IMR-90 (cell line): Measurements from ENCODE around the gene CXCL11. TPM values are rescaled to one million over a fixed set of nuclear protein-coding genes. Genes with fewer than 3 reads are reported as not detected.

ENCODE experiments used
- ATAC-seq: fragments of 200-7000 bp; cut with Tn5 transposase; 2 replicates; pipeline ENCODE4 v1.9.1; 2020; ENCODE audit warnings: low read depth, mild to moderate bottlenecking, moderate library complexity
- BruUV-seq: library from RNA; stranded (reverse); fragments of 400-500 nt; replicated peaks from 2 replicates; lab custom pipeline; 2021; lab: Mats Ljungman, UMichigan
- CTCF ChIA-PET: fragments of 300-600 bp; formaldehyde crosslinking; extraction: SDS; loops from one replicate; lab custom pipeline; 2021; ENCODE audit warnings: antibody characterized with exemption; lab: Yijun Ruan, JAX
- POLR2A ChIA-PET: fragments of 300-600 bp; sonication (Branson Sonifier 250); formaldehyde crosslinking; loops from one replicate; lab custom pipeline; 2022; ENCODE audit warnings: antibody characterized with exemption; ENCODE audit not compliant: unreplicated experiment; lab: Charles Lee
- DNase-seq: peaks from one replicate; pipeline ENCODE4 v3.0.0; 2013
- H2AFZ ChIP-seq: replicated peaks from 2 replicates; pipeline ENCODE3; 2013; ENCODE audit warnings: low read length, mild to moderate bottlenecking; ENCODE audit not compliant: poor library complexity
- H2AK5ac ChIP-seq: 2 replicates; pipeline ENCODE4 v1.6.1; 2013; ENCODE audit warnings: low read depth, low read length, inconsistent platforms
- H2AK9ac ChIP-seq: replicated peaks from 2 replicates; pipeline ENCODE3; 2013; ENCODE audit warnings: mild to moderate bottlenecking, low read depth, low read length, moderate library complexity; ENCODE audit not compliant: poor library complexity
- H2BK120ac ChIP-seq: 2 replicates; pipeline ENCODE4 v1.6.1; 2013; ENCODE audit warnings: low read depth, low read length, inconsistent platforms
- H2BK15ac ChIP-seq: 3 replicates; pipeline ENCODE4 v1.6.1; 2013; ENCODE audit warnings: low read depth, low read length, inconsistent platforms
- H2BK20ac ChIP-seq: 2 replicates; pipeline ENCODE4 v1.6.1; 2013; ENCODE audit warnings: low read depth, mild to moderate bottlenecking, inconsistent platforms, low read length, moderate library complexity
- H2BK5ac ChIP-seq: 2 replicates; pipeline ENCODE4 v1.6.1; 2013; ENCODE audit warnings: mild to moderate bottlenecking, low read depth, low read length, inconsistent platforms; ENCODE audit not compliant: poor library complexity, severe bottlenecking
- H3K14ac ChIP-seq: replicated peaks from 2 replicates; pipeline ENCODE4 v1.6.1; 2013; ENCODE audit warnings: low read depth, low read length, inconsistent platforms
- H3K18ac ChIP-seq: 2 replicates; pipeline ENCODE4 v1.6.1; 2013; ENCODE audit warnings: low read depth, low read length, control low read depth
- H3K23ac ChIP-seq: 2 replicates; pipeline ENCODE4 v1.6.1; 2013; ENCODE audit warnings: low read depth, low read length, inconsistent platforms
- H3K27ac ChIP-seq: 2 replicates; pipeline ENCODE4 v1.5.1; 2013; ENCODE audit warnings: mild to moderate bottlenecking, control low read depth, low read length; ENCODE audit not compliant: insufficient read depth
- H3K27me3 ChIP-seq: 2 replicates; pipeline ENCODE4 v1.6.1; 2013; ENCODE audit warnings: low read length; ENCODE audit not compliant: control insufficient read depth, insufficient read depth
- H3K36me3 ChIP-seq: 2 replicates; pipeline ENCODE4 v1.6.1; 2013; ENCODE audit warnings: low read length, mixed read lengths; ENCODE audit not compliant: control insufficient read depth, insufficient read depth
- H3K4ac ChIP-seq: 2 replicates; pipeline ENCODE4 v1.6.1; 2013; ENCODE audit warnings: low read depth, low read length, inconsistent platforms
- H3K4me1 ChIP-seq: 2 replicates; pipeline ENCODE4 v1.6.1; 2013; ENCODE audit warnings: low read length, mixed read lengths; ENCODE audit not compliant: control insufficient read depth, insufficient read depth
- H3K4me2 ChIP-seq: 2 replicates; pipeline ENCODE4 v1.6.1; 2013; ENCODE audit warnings: low read depth, mild to moderate bottlenecking, control low read depth, low read length, moderate library complexity
- H3K4me3 ChIP-seq: 2 replicates; pipeline ENCODE4 v1.5.1; 2013; ENCODE audit warnings: low read depth, mild to moderate bottlenecking, control low read depth, low read length, moderate library complexity; ENCODE audit not compliant: insufficient read depth
- H3K56ac ChIP-seq: 2 replicates; pipeline ENCODE4 v1.6.1; 2013; ENCODE audit warnings: low read length, inconsistent platforms; ENCODE audit not compliant: insufficient read depth; ENCODE audit errors: extremely low read depth
- H3K79me1 ChIP-seq, 2 experiments: 2 replicates each; pipeline ENCODE4 v1.6.1; 2013; ENCODE audit warnings: low read length in 2 of 2, inconsistent platforms in 1 of 2, low read depth in 1 of 2
- H3K9ac ChIP-seq: 2 replicates; pipeline ENCODE4 v1.6.1; 2013; ENCODE audit warnings: low read depth, low read length, control low read depth
- H3K9me1 ChIP-seq: 2 replicates; pipeline ENCODE4 v1.6.1; 2013; ENCODE audit warnings: low read length, inconsistent platforms; ENCODE audit not compliant: insufficient read depth
- H3K9me3 ChIP-seq: 2 replicates; pipeline ENCODE4 v1.6.1; 2013; ENCODE audit warnings: low read length; ENCODE audit not compliant: control insufficient read depth, insufficient read depth
- H4K20me1 ChIP-seq: 2 replicates; pipeline ENCODE4 v1.6.1; 2013; ENCODE audit warnings: low read length, inconsistent platforms; ENCODE audit not compliant: insufficient read depth
- H4K5ac ChIP-seq: 2 replicates; pipeline ENCODE4 v1.6.1; 2013; ENCODE audit warnings: mild to moderate bottlenecking, low read depth, low read length, control low read depth
- H4K8ac ChIP-seq, 2 experiments: 2 replicates each; pipeline ENCODE4 v1.6.1; 2013; ENCODE audit warnings: low read depth in 2 of 2, low read length in 2 of 2, control low read depth in 1 of 2, inconsistent platforms in 1 of 2
- H4K91ac ChIP-seq: 2 replicates; pipeline ENCODE4 v1.6.1; 2013; ENCODE audit warnings: low read depth, low read length, inconsistent platforms; ENCODE audit not compliant: insufficient read depth
- BHLHE40 ChIP-seq: fragments of 150-350 bp; IDR thresholded peaks from 2 replicates; pipeline ENCODE4 v1.6.1; 2016; ENCODE audit warnings: mild to moderate bottlenecking, low read depth, low read length
- CEBPB ChIP-seq: IDR thresholded peaks from 2 replicates; pipeline ENCODE4 v1.6.1; 2012; ENCODE audit warnings: low read depth, low read length, improper control_type of control experiment
- CHD1 ChIP-seq: IDR thresholded peaks from 2 replicates; pipeline ENCODE4 v1.6.1; 2012; ENCODE audit warnings: low read depth, low read length, improper control_type of control experiment
- FOS ChIP-seq: fragments of 150-350 bp; IDR thresholded peaks from 2 replicates; pipeline ENCODE4 v1.6.1; 2016; ENCODE audit warnings: low read depth, low read length
- MAFK ChIP-seq: IDR thresholded peaks from 2 replicates; pipeline ENCODE4 v1.6.1; 2012; ENCODE audit warnings: low read depth, low read length, improper control_type of control experiment
- MAZ ChIP-seq: IDR thresholded peaks from 2 replicates; pipeline ENCODE4 v1.6.1; 2012; ENCODE audit warnings: low read depth, mild to moderate bottlenecking, low read length, improper control_type of control experiment, moderate library complexity, borderline replicate concordance
- MXI1 ChIP-seq: IDR thresholded peaks from 2 replicates; pipeline ENCODE4 v1.6.1; 2012; ENCODE audit warnings: low read depth, mild to moderate bottlenecking, low read length, moderate library complexity, borderline replicate concordance
- NFE2L2 ChIP-seq: fragments of 150-350 bp; IDR thresholded peaks from 2 replicates; pipeline ENCODE4 v1.6.1; 2016; ENCODE audit warnings: low read depth, mild to moderate bottlenecking, low read length
- POLR2A ChIP-seq: IDR thresholded peaks from 2 replicates; pipeline ENCODE4 v1.6.1; 2012; ENCODE audit warnings: mild to moderate bottlenecking, low read depth, low read length
- RAD21 ChIP-seq: IDR thresholded peaks from 2 replicates; pipeline ENCODE4 v1.6.1; 2012; ENCODE audit warnings: low read length, improper control_type of control experiment
- RCOR1 ChIP-seq: IDR thresholded peaks from 2 replicates; pipeline ENCODE4 v1.6.1; 2012; ENCODE audit warnings: mild to moderate bottlenecking, low read length, improper control_type of control experiment; ENCODE audit not compliant: insufficient replicate concordance
- RFX5 ChIP-seq: IDR thresholded peaks from 2 replicates; pipeline ENCODE4 v1.8.0; 2012; ENCODE audit warnings: low read depth, mild to moderate bottlenecking, low read length, moderate library complexity
- SMC3 ChIP-seq: fragments of 150-350 bp; IDR thresholded peaks from 2 replicates; pipeline ENCODE4 v1.6.1; 2016; ENCODE audit warnings: low read depth, mild to moderate bottlenecking, antibody characterized with exemption, low read length, moderate library complexity
- dilution Hi-C: fragments of 300-500 bp; cut with HindIII; formaldehyde crosslinking; loops from one replicate; pipeline ENCODE4 v1.14.3; 2018; ENCODE audit warnings: low sequenced_read_pairs; ENCODE audit not compliant: unreplicated experiment
- in situ Hi-C: fragments of 300-500 bp; cut with MboI; formaldehyde crosslinking; loops from 3 replicates; pipeline ENCODE4 v1.14.3; 2019; ENCODE audit warnings: low sequenced_read_pairs, inconsistent platforms, mixed read lengths
- intact Hi-C: fragments of 100-400 bp; cut with micrococcal nuclease; formaldehyde crosslinking; loops from 2 replicates; pipeline ENCODE4 v1.10.0; 2022
- polyA plus RNA-seq, 3 experiments: library from polyadenylated mRNA; depleted of rRNA; stranded (reverse); fragments of >200 nt; gene quantifications; 2 replicates each; pipeline ENCODE4 v1.2.3, GENCODE V29; 2012; ENCODE audit warnings: low replicate concordance in 1 of 3
- total RNA-seq: library from RNA; depleted of rRNA; stranded (reverse); fragments of >200 nt; gene quantifications from 2 replicates; pipeline ENCODE4 v1.2.3, GENCODE V29; 2012
- TF ChIP-seq, protein P1 (sequence below): fragments of 150-350 bp; IDR thresholded peaks from 2 replicates; pipeline ENCODE4 v1.6.1; 2017; ENCODE audit warnings: mild to moderate bottlenecking, antibody characterized with exemption, low read length, low read depth
- TF ChIP-seq, protein P2 (sequence below): conservative IDR thresholded peaks from 2 replicates; pipeline ENCODE4 v1.5.1; 2012; ENCODE audit warnings: mild to moderate bottlenecking, low read depth, low read length, improper control_type of control experiment
- TF ChIP-seq, protein P3 (sequence below): fragments of 150-350 bp; IDR thresholded peaks from 2 replicates; pipeline ENCODE4 v1.6.1; 2016; ENCODE audit warnings: low read depth, mild to moderate bottlenecking, low read length, moderate library complexity, borderline replicate concordance

CXCL11 gene
- total and polyA plus RNA-seq, 2 of the 4 experiments (the other 2 are of a cell fraction) = under 0.01 TPM; not detected in 1

DNA sequence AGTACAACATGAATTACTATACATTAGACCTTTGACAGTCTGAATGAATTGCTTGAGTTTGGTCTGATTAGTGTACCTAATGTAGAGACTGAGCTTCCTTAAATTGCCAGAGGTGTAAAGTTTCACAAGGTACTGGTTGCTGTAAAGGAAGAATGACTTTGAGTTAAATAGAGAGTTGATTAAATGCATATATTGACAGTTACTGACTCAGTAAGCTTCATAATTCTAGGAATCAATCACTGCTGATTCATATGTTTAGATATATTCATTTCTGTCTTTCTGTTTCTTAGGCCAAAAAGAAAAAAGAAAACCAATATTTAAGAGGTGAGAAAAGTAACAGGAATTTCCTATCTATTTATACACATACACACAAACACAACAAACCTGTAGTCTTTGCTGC lies 22.4 kb upstream of the CXCL11 start:
- Histone ChIP-seq H4K20me1 (no peaks in the 10 kb centered on the region), H3K23ac (no peak overlapping the region), H3K27ac (no peak overlapping the region), H3K56ac (no peak overlapping the region), H3K14ac (no peak overlapping the region), H4K5ac (no peak overlapping the region), H4K91ac (no peak overlapping the region), H2BK5ac (no peak overlapping the region), H3K36me3 (no peaks in the 10 kb centered on the region), H3K27me3 (peaks cover 13% of the 10 kb centered on the region), H2AK5ac (no peak overlapping the region), H2AK9ac (no peak overlapping the region), H3K9me1 (no peaks in the 10 kb centered on the region), H4K8ac (no peak overlapping the region), H2BK15ac (no peak overlapping the region), H3K4me1 (no peaks in the 10 kb centered on the region; the same call in 1 of the 2 replicates), H3K18ac (no peak overlapping the region), H2BK120ac (no peak overlapping the region), H3K79me1 (no peaks in the 10 kb centered on the region), H3K4ac (no peak overlapping the region), H3K9me3 (no peaks in the 10 kb centered on the region), H3K4me3 (no peak overlapping the region), H2AFZ (no peak overlapping the region), H2BK20ac (no peak overlapping the region), H3K9ac (no peak overlapping the region), H3K4me2 (no peak overlapping the region)
- TF ChIP-seq SMC3 = no peak
- TF ChIP-seq, protein P1, sequence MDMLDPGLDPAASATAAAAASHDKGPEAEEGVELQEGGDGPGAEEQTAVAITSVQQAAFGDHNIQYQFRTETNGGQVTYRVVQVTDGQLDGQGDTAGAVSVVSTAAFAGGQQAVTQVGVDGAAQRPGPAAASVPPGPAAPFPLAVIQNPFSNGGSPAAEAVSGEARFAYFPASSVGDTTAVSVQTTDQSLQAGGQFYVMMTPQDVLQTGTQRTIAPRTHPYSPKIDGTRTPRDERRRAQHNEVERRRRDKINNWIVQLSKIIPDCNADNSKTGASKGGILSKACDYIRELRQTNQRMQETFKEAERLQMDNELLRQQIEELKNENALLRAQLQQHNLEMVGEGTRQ = no peak
- TF ChIP-seq CEBPB = no peak
- no peak for TF ChIP-seq RAD21
- TF ChIP-seq, protein P2, sequence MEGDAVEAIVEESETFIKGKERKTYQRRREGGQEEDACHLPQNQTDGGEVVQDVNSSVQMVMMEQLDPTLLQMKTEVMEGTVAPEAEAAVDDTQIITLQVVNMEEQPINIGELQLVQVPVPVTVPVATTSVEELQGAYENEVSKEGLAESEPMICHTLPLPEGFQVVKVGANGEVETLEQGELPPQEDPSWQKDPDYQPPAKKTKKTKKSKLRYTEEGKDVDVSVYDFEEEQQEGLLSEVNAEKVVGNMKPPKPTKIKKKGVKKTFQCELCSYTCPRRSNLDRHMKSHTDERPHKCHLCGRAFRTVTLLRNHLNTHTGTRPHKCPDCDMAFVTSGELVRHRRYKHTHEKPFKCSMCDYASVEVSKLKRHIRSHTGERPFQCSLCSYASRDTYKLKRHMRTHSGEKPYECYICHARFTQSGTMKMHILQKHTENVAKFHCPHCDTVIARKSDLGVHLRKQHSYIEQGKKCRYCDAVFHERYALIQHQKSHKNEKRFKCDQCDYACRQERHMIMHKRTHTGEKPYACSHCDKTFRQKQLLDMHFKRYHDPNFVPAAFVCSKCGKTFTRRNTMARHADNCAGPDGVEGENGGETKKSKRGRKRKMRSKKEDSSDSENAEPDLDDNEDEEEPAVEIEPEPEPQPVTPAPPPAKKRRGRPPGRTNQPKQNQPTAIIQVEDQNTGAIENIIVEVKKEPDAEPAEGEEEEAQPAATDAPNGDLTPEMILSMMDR = no peak
- no peak for TF ChIP-seq MAZ
- no peak for TF ChIP-seq MXI1
- TF ChIP-seq, protein P3, sequence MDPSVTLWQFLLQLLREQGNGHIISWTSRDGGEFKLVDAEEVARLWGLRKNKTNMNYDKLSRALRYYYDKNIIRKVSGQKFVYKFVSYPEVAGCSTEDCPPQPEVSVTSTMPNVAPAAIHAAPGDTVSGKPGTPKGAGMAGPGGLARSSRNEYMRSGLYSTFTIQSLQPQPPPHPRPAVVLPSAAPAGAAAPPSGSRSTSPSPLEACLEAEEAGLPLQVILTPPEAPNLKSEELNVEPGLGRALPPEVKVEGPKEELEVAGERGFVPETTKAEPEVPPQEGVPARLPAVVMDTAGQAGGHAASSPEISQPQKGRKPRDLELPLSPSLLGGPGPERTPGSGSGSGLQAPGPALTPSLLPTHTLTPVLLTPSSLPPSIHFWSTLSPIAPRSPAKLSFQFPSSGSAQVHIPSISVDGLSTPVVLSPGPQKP = no peak
- TF ChIP-seq POLR2A = no peak
- no peak for TF ChIP-seq MAFK
- TF ChIP-seq BHLHE40 = no peak
- TF ChIP-seq RCOR1 = no peak
- no peak for TF ChIP-seq CHD1
- no peak for TF ChIP-seq RFX5
- TF ChIP-seq FOS = no peak
- TF ChIP-seq NFE2L2 = no peak
- DNase-seq (no peak), ATAC-seq (no peak)
- BruUV-seq = no TSS peak
- dilution Hi-C loops = no loop called here
- CTCF ChIA-PET = interaction anchor here (0.6 to 1.0 kb wide), 2 partner anchors 42 to 57 kb away, joined by 3 to 4 read pairs; no protein-coding TSS in a partner anchor
- POLR2A ChIA-PET = no interaction called here
- in situ Hi-C loops = no loop called here
- intact Hi-C loops = no loop called here
